H9 (cell line): Measurements from ENCODE around the gene ZNF678. TPM values are rescaled to one million over a fixed set of nuclear protein-coding genes. Genes with fewer than 3 reads are reported as not detected.

Experiments
- DNase-seq: peaks from one replicate; pipeline ENCODE4 v3.0.0-alpha.2; 2017
- H2AFZ ChIP-seq: one replicate; pipeline ENCODE4 v1.6.1; 2013; ENCODE audit warnings: mild to moderate bottlenecking, low read length, control low read depth, moderate library complexity
- H2AK5ac ChIP-seq: 2 replicates; pipeline ENCODE4 v1.6.1; 2013; ENCODE audit warnings: low read length, control low read depth, mixed read lengths; ENCODE audit not compliant: insufficient read length
- H2BK120ac ChIP-seq: one replicate; pipeline ENCODE4 v1.6.1; 2013; ENCODE audit warnings: low read depth, mild to moderate bottlenecking, low read length, control low read depth, inconsistent platforms; ENCODE audit not compliant: poor library complexity, severe bottlenecking
- H2BK12ac ChIP-seq: 2 replicates; pipeline ENCODE4 v1.6.1; 2013; ENCODE audit warnings: low read length, control low read depth, mixed read lengths, low read depth; ENCODE audit not compliant: insufficient read length
- H2BK15ac ChIP-seq: 2 replicates; pipeline ENCODE4 v1.6.1; 2013; ENCODE audit warnings: low read depth, low read length, control low read depth
- H2BK20ac ChIP-seq: one replicate; pipeline ENCODE4 v1.6.1; 2013; ENCODE audit warnings: low read depth, mild to moderate bottlenecking, low read length, control low read depth, inconsistent platforms; ENCODE audit not compliant: poor library complexity, severe bottlenecking
- H2BK5ac ChIP-seq: 2 replicates; pipeline ENCODE4 v1.6.1; 2013; ENCODE audit warnings: low read length, control low read depth, mixed read lengths; ENCODE audit not compliant: insufficient read length
- H3K14ac ChIP-seq: 2 replicates; pipeline ENCODE4 v1.6.1; 2013; ENCODE audit warnings: low read length, control low read depth; ENCODE audit not compliant: insufficient read depth
- H3K18ac ChIP-seq: 2 replicates; pipeline ENCODE4 v1.6.1; 2013; ENCODE audit warnings: low read depth, mild to moderate bottlenecking, mixed read lengths, low read length, control low read depth; ENCODE audit not compliant: insufficient read length
- H3K23ac ChIP-seq: 2 replicates; pipeline ENCODE4 v1.6.1; 2013; ENCODE audit warnings: low read length, control low read depth, mixed read lengths, low read depth; ENCODE audit not compliant: insufficient read length
- H3K23me2 ChIP-seq: 2 replicates; pipeline ENCODE4 v1.6.1; 2013; ENCODE audit warnings: low read depth, mild to moderate bottlenecking, mixed read lengths, low read length, control low read depth; ENCODE audit not compliant: insufficient read length, poor library complexity, severe bottlenecking
- H3K27ac ChIP-seq: 2 replicates; pipeline ENCODE4 v1.5.1; 2013; ENCODE audit warnings: low read length, control low read depth, mixed read lengths, low read depth; ENCODE audit not compliant: insufficient read length
- H3K27me3 ChIP-seq: 2 replicates; pipeline ENCODE4 v1.6.1; 2013; ENCODE audit warnings: low read length, control low read depth, inconsistent platforms; ENCODE audit not compliant: insufficient read depth
- H3K4ac ChIP-seq: 2 replicates; pipeline ENCODE4 v1.6.1; 2013; ENCODE audit warnings: low read depth, mild to moderate bottlenecking, control low read depth, inconsistent platforms, low read length, moderate library complexity
- H3K4me1 ChIP-seq: 2 replicates; pipeline ENCODE4 v1.6.1; 2013; ENCODE audit warnings: low read length, control low read depth, inconsistent platforms; ENCODE audit not compliant: insufficient read depth
- H3K4me2 ChIP-seq: 2 replicates; pipeline ENCODE4 v1.6.1; 2013; ENCODE audit warnings: low read length, control low read depth, mixed read lengths; ENCODE audit not compliant: insufficient read length, insufficient read depth
- H3K56ac ChIP-seq: 2 replicates; pipeline ENCODE4 v1.6.1; 2013; ENCODE audit warnings: low read depth, mild to moderate bottlenecking, mixed read lengths, low read length, control low read depth; ENCODE audit not compliant: insufficient read length
- H3K79me1 ChIP-seq: 2 replicates; pipeline ENCODE4 v1.6.1; 2013; ENCODE audit warnings: low read depth, mild to moderate bottlenecking, moderate library complexity, low read length, control low read depth, inconsistent platforms; ENCODE audit not compliant: insufficient read depth, poor library complexity, severe bottlenecking
- H3K79me2 ChIP-seq: 2 replicates; pipeline ENCODE4 v1.6.1; 2013; ENCODE audit warnings: low read length, control low read depth, inconsistent platforms; ENCODE audit not compliant: insufficient read depth
- H3K9ac ChIP-seq: 2 replicates; pipeline ENCODE4 v1.6.1; 2013; ENCODE audit warnings: low read length, control low read depth, mixed read lengths; ENCODE audit not compliant: insufficient read length; ENCODE audit errors: extremely low read depth
- H3K9me3 ChIP-seq: one replicate; pipeline ENCODE4 v1.6.1; 2013; ENCODE audit warnings: low read depth, low read length, inconsistent platforms; ENCODE audit not compliant: control insufficient read depth
- H3T11ph ChIP-seq: one replicate; pipeline ENCODE4 v1.6.1; 2013; ENCODE audit warnings: mild to moderate bottlenecking, low read length, control low read depth, inconsistent platforms
- H4K20me1 ChIP-seq: one replicate; pipeline ENCODE4 v1.6.1; 2013; ENCODE audit not compliant: control insufficient read depth, insufficient read length, insufficient read depth
- H4K5ac ChIP-seq: 2 replicates; pipeline ENCODE4 v1.6.1; 2013; ENCODE audit warnings: low read depth, mild to moderate bottlenecking, mixed read lengths, low read length, control low read depth; ENCODE audit not compliant: insufficient read length
- H4K8ac ChIP-seq: replicated peaks from 2 replicates; pipeline ENCODE4 v1.6.1; 2013; ENCODE audit warnings: low read length, control low read depth, mixed read lengths, low read depth; ENCODE audit not compliant: insufficient read length
- H4K91ac ChIP-seq: 2 replicates; pipeline ENCODE4 v1.6.1; 2013; ENCODE audit warnings: low read depth, mild to moderate bottlenecking, moderate library complexity, mixed read lengths, low read length, control low read depth; ENCODE audit not compliant: insufficient read length
- H3K27ac Mint-ChIP-seq, 3 experiments: 2 replicates in 2 of 3; 3 replicates in 1 of 3; pipeline ENCODE4 v1.8.0; 2020 to 2021; ENCODE audit warnings: mixed read lengths in 3 of 3, mild to moderate bottlenecking in 1 of 3, moderate library complexity in 1 of 3
- H3K27me3 Mint-ChIP-seq: 2 replicates; pipeline ENCODE4 v1.8.0; 2021; ENCODE audit warnings: low read depth, mild to moderate bottlenecking, moderate library complexity, mixed read lengths
- H3K36me3 Mint-ChIP-seq, 3 experiments: 2 replicates in 2 of 3; 3 replicates in 1 of 3; pipeline ENCODE4 v1.8.0; 2020 to 2021; ENCODE audit warnings: low read depth in 3 of 3, mixed read lengths in 3 of 3; ENCODE audit not compliant: insufficient read depth in 1 of 3
- H3K4me1 Mint-ChIP-seq, 2 experiments: 2 replicates each; pipeline ENCODE4 v1.8.0; 2020; ENCODE audit warnings: mixed read lengths in 2 of 2
- H3K4me3 Mint-ChIP-seq, 2 experiments: 2 replicates in 1 of 2; 3 replicates in 1 of 2; pipeline ENCODE4 v1.8.0; 2020 to 2021; ENCODE audit warnings: mild to moderate bottlenecking in 2 of 2, mixed read lengths in 2 of 2, moderate library complexity in 1 of 2
- H3K9me3 Mint-ChIP-seq, 2 experiments: 2 replicates in 1 of 2; 3 replicates in 1 of 2; pipeline ENCODE4 v1.8.0; 2020; ENCODE audit warnings: mild to moderate bottlenecking in 2 of 2, mixed read lengths in 2 of 2, moderate library complexity in 1 of 2
- CTCF ChIP-seq: fragments of 200-600 bp; sonication (generic); conservative IDR thresholded peaks from 3 replicates; pipeline ENCODE4 v1.8.0; 2021; ENCODE audit warnings: antibody characterized with exemption, mild to moderate bottlenecking
- WGBS: extraction: QIAGEN DNeasy Blood & Tissue Kit; methylation state at CpG from one replicate; pipeline ENCODE4 v1.1.7; 2013; ENCODE audit warnings: missing lambda C conversion rate, low lambda C conversion rate, mixed read lengths; ENCODE audit not compliant: insufficient read length; ENCODE audit errors: extremely low coverage; 5-methylcytosine and 5-hydroxymethylcytosine counted together
- total RNA-seq: library from RNA; stranded (reverse); gene quantifications from 2 replicates; pipeline ENCODE4 v1.2.1, GENCODE V29; 2021

Gene ZNF678
- total RNA-seq, 1 experiment from 2014 or later, result 25.3 TPM

GRCh38 chr1:227673441-227673840 lies 110.1 kb downstream of the ZNF678 start:
- H3K27me3 ChIP-seq, result no peaks in the 10 kb centered on the region
- no peaks in the 10 kb centered on the region for H3K4me1 ChIP-seq
- H2AFZ ChIP-seq, result no peak overlapping the region
- TF ChIP-seq CTCF, result no peak
- H3K27ac ChIP-seq, result no peak overlapping the region
- H3K4me1 Mint-ChIP-seq, result no peaks in the 10 kb centered on the region
- peaks cover 25% of the 10 kb centered on the region for H3K9me3 ChIP-seq
- no peaks in the 10 kb centered on the region for H3K79me1 ChIP-seq
- no CpG with 5 or more reads among the region's 1 CpG for WGBS
- H3K9me3 Mint-ChIP-seq, result peaks cover 71 to 74% of the 10 kb centered on the region in 2 experiments
- no peak overlapping the region for H3K4me2 ChIP-seq
- no peak overlapping the region for H2AK5ac ChIP-seq
- peaks cover 2% of the 10 kb centered on the region for H3K27me3 Mint-ChIP-seq
- H3K18ac ChIP-seq, result no peak overlapping the region
- H3K27ac Mint-ChIP-seq, result no peak overlapping the region
- no peak overlapping the region for H3K14ac ChIP-seq
- H3T11ph ChIP-seq, result no peak overlapping the region
- no peak overlapping the region for H3K9ac ChIP-seq
- H4K8ac ChIP-seq, result no peak overlapping the region
- no peak overlapping the region for H3K56ac ChIP-seq
- H2BK5ac ChIP-seq, result no peak overlapping the region
- H2BK12ac ChIP-seq, result no peak overlapping the region
- peaks cover 3 to 10% (median 8%) of the 10 kb centered on the region in 3 experiments; a peak in 5 of 7 replicates for H3K36me3 Mint-ChIP-seq
- no peak overlapping the region for H2BK120ac ChIP-seq
- no peak overlapping the region for H4K91ac ChIP-seq
- H3K4ac ChIP-seq, result no peak overlapping the region
- no peaks in the 10 kb centered on the region for H4K20me1 ChIP-seq
- H3K79me2 ChIP-seq, result no peaks in the 10 kb centered on the region
- H4K5ac ChIP-seq, result no peak overlapping the region
- H2BK20ac ChIP-seq, result no peak overlapping the region
- no peak overlapping the region for H3K23ac ChIP-seq
- H3K4me3 Mint-ChIP-seq, result no peak overlapping the region
- no peaks in the 10 kb centered on the region for H3K23me2 ChIP-seq
- no peak for DNase-seq
- H2BK15ac ChIP-seq, result no peak overlapping the region
